OCI-M2 (cell line): ENCODE measurements around the gene DPH2.

Experiments
- DNase-seq: peaks from one replicate; lab custom pipeline; 2025; ENCODE audit not compliant: unreplicated experiment; lab: John Stamatoyannopoulos, UW

The DPH2 gene

GRCh38 chr1:43942411-43942810 is 27.4 kb upstream of the DPH2 start:
- no peak for DNase-seq

GRCh38 chr1:43944860-43945259 is 24.9 kb upstream of the DPH2 start:
- DNase-seq = no peak

GRCh38 chr1:43945674-43946235 is 24.1 kb upstream of the DPH2 start:
- DNase-seq = no peak

DNA sequence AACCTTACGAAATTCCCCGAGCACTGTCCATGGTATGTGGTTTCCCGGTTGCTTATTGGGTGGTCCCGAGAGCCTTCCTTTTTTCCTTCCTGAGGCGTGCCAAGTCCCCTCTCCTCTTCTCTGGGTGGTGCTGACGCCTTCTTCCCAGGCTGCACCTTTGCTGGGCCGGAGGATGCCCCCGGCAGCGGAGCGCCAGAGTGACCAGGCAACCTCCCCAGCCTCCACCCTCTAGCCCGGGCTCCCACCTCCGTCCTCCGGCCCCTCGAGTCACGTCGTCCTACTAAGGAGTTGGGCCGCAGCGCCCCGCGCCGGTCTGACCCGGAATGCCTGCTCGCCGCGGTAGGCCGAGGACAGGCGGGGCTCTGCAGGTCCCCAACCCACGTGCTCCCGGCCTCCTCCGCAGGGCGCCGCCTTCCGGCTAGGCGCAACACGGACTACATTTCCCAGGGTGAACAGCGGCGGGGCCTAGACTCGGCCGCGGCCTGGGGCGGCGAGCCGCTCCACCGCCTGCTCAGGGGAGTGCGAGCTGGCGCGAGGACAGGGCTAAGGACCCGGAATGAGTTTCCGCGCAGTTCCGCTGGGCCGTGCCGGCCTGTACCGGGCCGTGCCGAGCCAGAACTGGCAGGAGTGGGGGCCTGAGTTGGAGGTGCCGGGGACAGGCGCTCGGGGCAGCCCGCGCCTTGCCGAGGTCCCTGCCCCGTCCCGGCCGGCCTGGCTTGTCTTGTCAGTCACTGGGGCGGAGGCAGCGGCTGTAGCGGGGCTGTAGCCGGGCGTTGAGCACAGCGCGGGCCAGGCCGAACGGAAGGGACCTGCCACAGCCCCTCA is 23.4 kb upstream of the DPH2 start, which contains the start of gene IPO13:
Gene IPO13, plus strand, starts transcription at position 715 of the 825 bp plus-strand sequence. CDS start 651 bp downstream, outside the sequence.
- peak; percentile 86 for DNase-seq

DNA sequence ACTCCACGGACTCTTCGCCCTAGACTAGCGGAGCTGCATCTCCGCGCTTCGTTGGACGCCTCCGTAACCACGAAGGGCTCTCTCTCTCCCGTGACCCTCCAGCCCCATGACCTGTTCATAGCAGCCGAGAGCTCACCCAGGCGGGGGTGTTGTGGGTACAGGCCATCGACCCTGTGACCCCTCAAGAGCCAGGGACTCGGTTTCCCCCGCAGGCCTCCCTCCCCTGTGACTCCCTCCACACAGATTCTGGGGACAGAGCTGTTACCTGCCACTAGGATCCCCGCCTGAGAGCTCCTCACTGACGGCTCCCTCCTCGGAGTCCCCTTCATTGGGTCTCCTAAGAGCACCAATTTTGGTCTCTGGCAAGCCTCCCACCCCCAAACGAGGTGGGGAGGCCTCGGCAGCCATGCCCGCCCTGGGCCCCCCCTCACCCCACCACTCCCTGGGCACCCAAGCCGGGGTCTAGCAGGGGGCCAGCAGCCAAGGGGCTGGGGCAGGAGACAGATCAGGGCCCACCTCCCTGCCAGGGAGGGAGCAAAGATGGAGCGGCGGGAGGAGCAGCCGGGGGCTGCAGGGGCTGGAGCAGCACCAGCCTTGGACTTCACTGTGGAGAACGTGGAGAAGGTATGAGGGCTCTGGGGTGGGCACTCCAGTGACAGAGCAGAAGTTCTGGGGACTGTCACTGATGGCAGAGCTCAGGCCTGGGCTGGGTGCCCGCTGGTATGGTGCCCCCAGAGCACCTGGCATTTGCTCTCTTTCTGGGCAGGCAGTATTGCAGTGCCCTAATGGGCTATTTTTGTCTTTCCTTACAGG is 22.5 kb upstream of the DPH2 start:
- no peak for DNase-seq

- DNase-seq = no peak
Measured at GRCh38 chr1:43947874-43948437, 21.9 kb upstream of the DPH2 start.

- DNase-seq = no peak
Measured at GRCh38 chr1:43949678-43950077, 20.1 kb upstream of the DPH2 start.

DNA sequence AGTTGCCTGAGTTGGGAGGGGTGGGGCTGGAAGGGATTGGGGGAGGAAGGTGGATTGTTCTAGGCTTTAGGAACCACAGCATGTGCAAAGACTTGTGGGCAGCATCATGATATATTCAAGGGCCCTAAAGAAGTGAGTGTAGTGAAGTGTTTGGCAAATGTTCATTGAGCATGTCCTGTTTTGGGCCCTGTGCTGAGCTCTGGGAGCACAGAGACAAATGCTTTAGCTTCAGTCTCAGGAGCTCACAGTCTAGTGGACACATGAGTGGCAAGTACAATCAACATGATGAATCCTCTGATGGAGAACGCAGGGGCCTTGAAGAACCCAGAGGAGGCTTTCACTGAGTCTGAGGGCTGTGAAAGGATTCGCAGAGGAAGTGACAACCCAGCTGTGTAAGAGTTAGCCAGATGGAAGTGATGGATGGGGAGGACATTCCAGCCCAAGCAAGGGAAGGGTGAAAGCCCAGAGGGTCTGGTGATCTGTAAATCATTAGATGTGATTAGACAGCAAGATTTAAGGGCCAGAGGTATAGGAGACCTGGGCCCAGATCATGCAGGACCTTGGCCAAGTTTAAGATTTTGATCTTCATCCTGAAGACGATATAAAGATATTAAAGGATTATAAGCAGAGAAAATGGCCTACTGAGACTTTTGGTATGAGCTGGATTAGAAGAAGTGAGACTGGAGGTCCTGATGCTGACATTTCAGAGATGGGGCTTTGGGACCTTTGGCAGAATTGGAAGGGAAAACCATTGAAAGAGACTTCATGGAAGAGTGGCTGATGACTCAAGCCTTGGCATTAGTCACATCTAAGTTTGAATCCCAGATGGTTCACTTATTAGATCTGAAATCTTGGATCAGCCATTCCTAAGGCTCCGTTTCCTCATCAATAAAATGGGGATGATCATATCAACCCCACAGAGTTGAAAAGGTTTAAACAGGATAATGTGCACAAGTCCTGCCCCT is 18.5 kb upstream of the DPH2 start:
- no peak for DNase-seq

GRCh38 chr1:43952731-43953346 is 17.0 kb upstream of the DPH2 start:
- no peak for DNase-seq

DNA sequence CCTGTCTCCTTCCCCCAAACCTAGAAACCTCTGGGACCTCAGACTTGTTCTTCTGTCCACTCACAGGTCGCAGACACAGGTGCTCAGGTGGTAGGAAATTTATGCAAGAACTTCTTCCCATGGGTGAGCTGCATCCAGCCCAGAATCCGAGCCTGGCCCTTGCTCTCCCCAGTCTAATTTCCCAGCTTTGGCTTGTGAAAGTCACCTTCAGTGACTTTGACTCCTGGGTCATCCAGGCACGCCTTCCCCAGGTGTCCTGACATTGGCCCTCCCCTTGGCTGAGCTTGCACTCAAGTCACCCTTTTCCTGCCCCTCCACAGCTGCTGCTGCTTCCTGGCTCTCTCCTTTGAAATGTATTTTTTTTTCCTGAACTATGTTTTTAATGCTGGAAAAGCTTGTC is 16.4 kb upstream of the DPH2 start:
- no peak for DNase-seq

DNA sequence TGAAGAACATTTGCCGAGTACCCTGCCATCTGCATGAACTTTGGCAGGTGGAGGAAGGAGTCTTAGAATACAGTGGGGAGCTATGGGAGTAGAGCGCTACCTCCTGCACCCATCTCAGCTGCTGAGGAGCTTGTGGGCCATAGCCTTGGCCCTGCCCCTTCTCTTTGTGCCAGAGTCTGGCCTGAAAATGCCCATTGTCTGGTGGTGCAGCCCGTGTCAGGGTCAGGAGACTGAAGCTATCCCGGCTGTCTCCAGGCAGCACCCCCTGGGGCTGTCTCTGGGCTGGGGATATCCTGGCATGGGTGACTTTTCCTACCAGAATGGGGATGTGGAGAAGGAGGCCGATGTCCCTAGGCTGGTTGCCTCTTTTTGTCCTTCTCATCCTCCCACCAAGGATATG is 15.8 kb upstream of the DPH2 start:
- DNase-seq = no peak

DNA sequence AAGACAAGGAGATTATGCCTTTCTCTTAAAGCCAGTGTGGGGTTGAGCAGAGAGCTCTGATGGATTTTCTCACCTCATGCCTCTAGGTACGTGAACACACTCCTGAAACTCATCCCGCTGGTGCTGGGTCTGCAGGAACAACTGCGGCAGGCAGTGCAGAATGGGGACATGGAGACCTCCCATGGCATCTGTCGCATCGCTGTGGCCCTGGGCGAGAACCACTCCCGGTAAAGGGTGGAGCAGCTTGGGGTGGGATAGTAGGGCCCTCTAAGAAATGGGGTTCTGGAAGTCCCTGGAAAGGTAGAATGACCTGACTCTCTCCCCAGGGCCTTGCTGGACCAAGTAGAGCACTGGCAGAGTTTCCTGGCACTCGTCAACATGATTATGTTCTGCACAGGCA is 13.6 kb upstream of the DPH2 start:
- DNase-seq = no peak

GRCh38 chr1:43957407-43958040 is 12.3 kb upstream of the DPH2 start:
- no peak for DNase-seq

DNA sequence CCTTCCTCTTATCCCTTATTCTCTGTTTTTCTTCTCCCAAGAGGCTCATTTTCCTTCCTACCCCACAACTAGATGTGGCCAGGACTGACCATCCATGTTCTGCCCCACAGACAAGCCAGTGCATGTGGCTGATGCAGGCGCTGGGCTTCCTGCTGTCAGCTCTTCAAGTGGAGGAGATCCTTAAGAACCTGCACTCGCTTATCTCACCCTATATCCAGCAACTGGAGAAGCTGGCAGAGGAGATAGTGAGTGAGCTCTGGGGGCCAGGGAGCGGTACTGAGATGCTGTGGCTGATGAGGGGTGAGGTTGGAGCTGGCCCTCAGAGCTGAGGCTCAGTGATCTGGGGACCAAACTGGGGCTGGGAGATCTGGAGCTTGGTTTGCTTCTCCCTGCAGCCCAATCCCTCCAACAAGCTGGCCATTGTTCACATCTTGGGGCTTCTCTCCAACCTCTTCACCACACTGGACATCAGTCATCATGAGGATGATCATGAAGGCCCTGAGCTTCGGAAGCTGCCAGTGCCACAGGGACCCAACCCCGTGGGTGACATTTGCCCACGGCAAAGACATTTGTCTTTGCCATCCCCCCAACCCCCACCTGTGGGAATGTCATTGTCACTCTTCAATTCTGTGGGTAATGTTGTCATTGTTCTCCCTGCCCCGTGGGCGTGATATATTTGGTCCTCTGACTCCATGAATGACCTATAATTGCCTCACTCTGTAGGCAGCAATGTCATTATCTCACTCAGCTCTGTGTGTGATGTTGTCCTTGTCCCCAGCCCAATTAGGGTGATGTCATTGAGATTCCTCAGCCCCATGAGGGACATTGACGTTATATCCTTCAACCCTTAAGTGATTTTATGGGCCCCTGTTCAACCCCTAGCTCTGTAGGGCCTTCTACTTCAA is 11.2 kb upstream of the DPH2 start:
- no peak for DNase-seq

DNA sequence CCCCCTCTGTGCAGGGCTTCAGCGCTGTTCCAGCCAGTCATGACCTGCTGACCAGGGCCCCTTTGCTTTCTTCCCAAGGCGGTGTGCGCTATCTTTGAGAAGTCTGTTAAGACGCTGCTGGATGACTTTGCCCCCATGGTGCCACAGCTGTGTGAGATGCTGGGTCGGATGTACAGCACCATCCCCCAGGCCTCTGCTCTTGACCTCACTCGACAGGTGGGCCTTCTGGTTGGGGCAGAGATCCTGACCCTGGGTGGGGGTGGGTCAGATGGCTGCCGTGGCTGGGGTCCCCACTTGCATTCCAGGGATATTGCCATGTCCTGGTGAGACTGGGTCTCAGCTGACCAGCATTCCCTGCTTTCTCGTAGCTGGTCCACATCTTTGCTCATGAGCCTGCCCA is 9.0 kb upstream of the DPH2 start:
- DNase-seq = no peak

GRCh38 chr1:43961692-43962091 is 8.1 kb upstream of the DPH2 start:
- no peak for DNase-seq

DNA sequence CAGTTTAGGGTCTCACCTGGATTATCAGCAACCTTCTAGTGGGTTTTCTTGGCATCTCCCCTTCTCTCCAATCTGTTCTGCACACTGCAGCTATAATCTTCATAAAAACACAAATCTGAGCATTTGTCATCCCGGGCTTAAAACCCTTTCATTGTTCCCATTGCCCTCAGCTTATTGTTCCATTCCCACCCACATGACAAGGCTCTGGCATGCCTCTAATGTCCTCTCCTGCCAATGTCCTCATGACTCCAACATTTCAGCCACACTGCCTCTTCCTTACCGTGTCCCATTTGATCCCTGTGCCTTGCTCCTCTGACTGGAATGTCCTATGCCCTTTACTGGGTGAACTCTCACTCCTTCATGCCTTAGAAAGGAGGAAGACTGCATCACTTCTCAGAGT is 7.5 kb upstream of the DPH2 start:
- no peak for DNase-seq

GRCh38 chr1:43963006-43963405 is 6.8 kb upstream of the DPH2 start:
- no peak for DNase-seq
